Gastroesophageal sphincter (tissue), 4 donors: ENCODE measurements around the gene PRPF6. TPM values are rescaled to one million over a fixed set of nuclear protein-coding genes. Genes with fewer than 3 reads are reported as not detected.

Experiments used
- ATAC-seq: fragments of 150-250 bp; one replicate; pipeline ENCODE4 v1.9.1; 2016; ENCODE audit warnings: mild to moderate bottlenecking, moderate library complexity
- H3K27ac ChIP-seq, 4 donors: fragments of 200-600 bp; sonication (generic) in 3 of 4; 1 replicate in 3 of 4; 2 replicates in 1 of 4; pipeline ENCODE4 v1.5.1; 2016 to 2019
- H3K27me3 ChIP-seq: fragments of 200-600 bp; sonication (generic); one replicate; pipeline ENCODE4 v1.5.1; 2019
- H3K36me3 ChIP-seq, 2 donors: fragments of 200-600 bp; sonication (generic); one replicate each; pipeline ENCODE4 v1.5.1; 2019; ENCODE audit warnings: control low read depth in 1 of 2
- H3K4me1 ChIP-seq, 3 donors: fragments of 200-600 bp; sonication (generic); 1 replicate in 2 of 3; 2 replicates in 1 of 3; pipeline ENCODE4 v1.5.1; 2016 to 2019; ENCODE audit warnings: control low read depth in 2 of 3
- H3K4me3 ChIP-seq, 2 donors: fragments of 200-600 bp; sonication (generic); one replicate each; pipeline ENCODE4 v1.5.1; 2019; ENCODE audit warnings: mild to moderate bottlenecking in 1 of 2, moderate library complexity in 1 of 2
- H3K9me3 ChIP-seq, 3 donors: fragments of 200-600 bp; sonication (generic); one replicate each; pipeline ENCODE4 v1.5.1; 2017 to 2019; ENCODE audit warnings: control low read depth in 2 of 3
- EP300 ChIP-seq: sonication (generic); formaldehyde crosslinking; IDR thresholded peaks from one replicate; pipeline ENCODE4 v1.6.1; 2017; ENCODE audit warnings: antibody characterized with exemption, mild to moderate bottlenecking
- POLR2A ChIP-seq, 2 donors: fragments of 450-650 bp; IDR thresholded peaks; one replicate each; pipeline ENCODE4 v1.6.1; 2017; ENCODE audit warnings: antibody characterized with exemption in 2 of 2, mild to moderate bottlenecking in 2 of 2, moderate library complexity in 1 of 2
- POLR2AphosphoS5 ChIP-seq: sonication (generic); formaldehyde crosslinking; IDR thresholded peaks from one replicate; pipeline ENCODE4 v1.6.1; 2017; ENCODE audit warnings: antibody characterized with exemption
- whole genome bisulfite sequencing, 2 donors: methylation state at CpG; one replicate each; pipeline ENCODE4 v1.1.5; 2018; ENCODE audit warnings: low coverage in 1 of 2; 5-methylcytosine and 5-hydroxymethylcytosine counted together
- total RNA-seq, 4 donors: library from RNA; depleted of rRNA; stranded (reverse); fragments of >200 nt; gene quantifications; one replicate each; pipeline ENCODE4 v1.1.0, GENCODE V29; 2016
- TF ChIP-seq, protein P1 (sequence below), 4 experiments: fragments of 200-600 bp in 2 of 4; fragments of 450-650 bp in 2 of 4; sonication (generic) in 1 of 4; IDR thresholded peaks; one replicate each; pipeline ENCODE4 v1.5.1; 2017 to 2019; ENCODE audit warnings: antibody characterized with exemption in 4 of 4, mild to moderate bottlenecking in 2 of 4, moderate library complexity in 2 of 4

The PRPF6 gene
- total RNA-seq, 4 donors from 2014 or later = 53.7 to 73.0 (median 67.6) TPM

DNA sequence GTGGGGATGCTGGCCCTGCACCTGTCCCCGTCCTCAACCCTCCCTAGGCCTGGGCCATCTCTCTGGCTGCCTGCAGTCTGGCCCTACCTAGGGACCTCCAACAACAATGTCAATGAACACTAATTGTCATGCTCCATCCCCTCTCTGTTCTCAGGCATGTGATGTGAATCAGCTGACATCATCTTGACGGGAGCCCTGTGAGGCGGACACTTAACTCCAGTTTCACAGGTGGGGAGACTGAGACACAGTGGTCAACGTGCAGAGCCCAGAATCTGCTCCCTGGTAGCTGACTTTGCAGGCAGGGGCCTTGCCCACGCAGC is 81.3 kb downstream of the PRPF6 start:
- ATAC-seq = no peak
- peak overlapping the region in 3 of 4 donors; percentile 85 to 92 (median 89) for H3K27ac ChIP-seq
- peaks cover 11% of the 10 kb centered on the region for H3K27me3 ChIP-seq
- no peaks in the 10 kb centered on the region for H3K9me3 ChIP-seq
- peaks cover 0 to 53% (median 21%) of the 10 kb centered on the region in 3 donors for H3K4me1 ChIP-seq
- peaks cover 0 to 4% of the 10 kb centered on the region in 2 donors for H3K36me3 ChIP-seq
- H3K4me3 ChIP-seq = peak overlapping the region; percentile 80 to 96
- TF ChIP-seq EP300 (no peak), POLR2A (IDR thresholded peaks at IDR 0.05) (no peak)
- WGBS, 2 donors = 100% methylated on average over 1 of the region's 5 CpGs; no CpG with 5 or more reads in 1 of the 2 donors

DNA sequence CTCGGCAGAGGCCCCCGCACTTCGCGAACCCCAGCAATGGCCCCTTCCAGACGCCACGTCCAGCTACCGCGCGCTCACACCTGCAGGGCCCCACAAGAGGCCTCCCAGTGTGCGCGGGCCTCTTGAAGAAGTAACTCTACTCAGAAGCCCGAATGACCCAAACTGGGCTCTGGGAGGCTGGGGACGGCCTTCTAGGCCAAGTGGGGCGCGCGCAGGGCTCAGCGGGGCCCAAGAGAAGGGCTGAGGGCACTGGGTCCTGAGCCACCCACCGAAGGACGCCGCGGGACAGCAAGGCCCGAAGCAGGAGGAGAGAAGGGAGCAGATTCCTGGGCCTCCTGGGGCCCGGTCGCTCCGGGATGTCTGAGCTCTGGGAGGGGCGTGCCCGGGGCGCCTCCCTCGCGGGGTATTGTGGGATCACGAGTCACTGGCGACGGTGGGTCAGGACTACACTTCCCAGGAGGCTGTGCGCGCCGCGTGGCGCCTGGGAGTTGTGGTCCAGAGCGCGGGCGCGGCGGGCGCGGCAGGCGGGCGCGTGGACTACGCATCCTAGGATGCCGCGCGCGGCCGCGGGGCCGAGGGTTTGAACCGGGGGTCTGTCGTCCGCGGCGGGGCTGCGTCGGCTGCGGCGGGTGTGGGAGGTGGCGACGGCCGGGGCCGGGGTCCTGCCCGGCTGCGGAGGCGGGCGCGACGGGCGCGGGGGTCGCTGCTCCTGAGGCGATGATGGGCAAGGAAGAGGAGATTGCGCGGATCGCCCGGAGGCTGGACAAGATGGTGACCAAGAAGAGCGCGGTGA is 81.9 kb downstream of the PRPF6 start, which contains the start of gene TCEA2:
Gene TCEA2, plus strand, starts transcription at position 603 of the 793 bp plus-strand sequence. Its CDS starts 115 bp downstream, at position 718.
- peak; percentile 97 for ATAC-seq
- Histone ChIP-seq H3K36me3 (peaks cover 0 to 4% of the 10 kb centered on the region in 2 donors), H3K4me1 (peaks cover 0 to 48% (median 21%) of the 10 kb centered on the region in 3 donors), H3K27ac (peak within 1 kb of the TSS; percentile 41 to 92 (median 87)), H3K9me3 (no peaks in the 10 kb centered on the region), H3K27me3 (peaks cover 6% of the 10 kb centered on the region), H3K4me3 (peak within 1 kb of the TSS; percentile 80 to 96)
- TF ChIP-seq EP300 = no peak
- peak; percentile 79 for TF ChIP-seq POLR2AphosphoS5
- TF ChIP-seq, protein P1, sequence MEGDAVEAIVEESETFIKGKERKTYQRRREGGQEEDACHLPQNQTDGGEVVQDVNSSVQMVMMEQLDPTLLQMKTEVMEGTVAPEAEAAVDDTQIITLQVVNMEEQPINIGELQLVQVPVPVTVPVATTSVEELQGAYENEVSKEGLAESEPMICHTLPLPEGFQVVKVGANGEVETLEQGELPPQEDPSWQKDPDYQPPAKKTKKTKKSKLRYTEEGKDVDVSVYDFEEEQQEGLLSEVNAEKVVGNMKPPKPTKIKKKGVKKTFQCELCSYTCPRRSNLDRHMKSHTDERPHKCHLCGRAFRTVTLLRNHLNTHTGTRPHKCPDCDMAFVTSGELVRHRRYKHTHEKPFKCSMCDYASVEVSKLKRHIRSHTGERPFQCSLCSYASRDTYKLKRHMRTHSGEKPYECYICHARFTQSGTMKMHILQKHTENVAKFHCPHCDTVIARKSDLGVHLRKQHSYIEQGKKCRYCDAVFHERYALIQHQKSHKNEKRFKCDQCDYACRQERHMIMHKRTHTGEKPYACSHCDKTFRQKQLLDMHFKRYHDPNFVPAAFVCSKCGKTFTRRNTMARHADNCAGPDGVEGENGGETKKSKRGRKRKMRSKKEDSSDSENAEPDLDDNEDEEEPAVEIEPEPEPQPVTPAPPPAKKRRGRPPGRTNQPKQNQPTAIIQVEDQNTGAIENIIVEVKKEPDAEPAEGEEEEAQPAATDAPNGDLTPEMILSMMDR (IDR thresholded peaks at IDR 0.05) = peak in 1 of 4 experiments; percentile 34
- TF ChIP-seq POLR2A (IDR thresholded peaks at IDR 0.05) = peak; percentile 74 to 84
- 20% methylated on average over 2 of the region's 85 CpGs; no CpG with 5 or more reads in 1 of the 2 donors for WGBS, 2 donors

DNA sequence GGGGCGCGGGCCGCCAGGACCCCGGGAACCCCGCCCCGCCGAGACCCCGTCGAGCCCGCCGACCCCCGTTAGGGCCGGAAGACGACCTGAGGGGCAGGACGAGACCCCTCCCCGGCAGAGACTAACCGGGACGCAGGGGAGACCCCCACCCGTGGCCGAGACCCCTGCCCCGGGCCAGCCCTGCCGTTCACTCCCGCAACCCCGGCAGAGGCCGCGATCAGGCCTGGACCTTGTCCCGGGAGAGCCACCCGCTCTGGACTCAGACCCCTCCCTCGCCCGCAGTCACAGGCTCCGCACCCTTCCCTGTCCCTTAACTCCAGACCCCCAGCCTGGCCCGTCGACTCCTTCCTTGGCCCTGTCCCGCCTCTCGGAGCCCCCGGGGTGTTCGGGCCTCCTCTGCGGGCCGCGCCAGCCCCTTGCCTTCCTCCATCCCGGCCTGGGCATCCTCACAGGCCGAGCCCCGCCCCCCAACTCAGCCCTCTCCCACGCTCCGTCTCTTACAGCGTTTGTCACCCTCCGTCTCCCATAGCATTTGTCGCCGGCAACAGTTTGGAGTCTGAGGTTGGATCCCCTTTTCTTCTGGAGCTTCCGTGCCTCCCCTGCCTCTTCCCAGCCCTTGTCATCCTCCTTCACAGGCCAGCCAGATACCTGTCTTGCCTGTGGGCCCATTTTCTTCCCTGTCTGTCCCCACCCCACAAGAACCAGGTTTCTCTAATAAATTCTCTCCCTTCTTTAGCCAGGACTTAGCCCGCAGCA is 82.6 kb downstream of the PRPF6 start:
- peak overlapping the region; percentile 26 to 92 (median 87) for H3K27ac ChIP-seq
- WGBS, 2 donors = 0 to 3% methylated on average over 8 to 19 of the region's 51 CpGs
- ATAC-seq = no peak

DNA sequence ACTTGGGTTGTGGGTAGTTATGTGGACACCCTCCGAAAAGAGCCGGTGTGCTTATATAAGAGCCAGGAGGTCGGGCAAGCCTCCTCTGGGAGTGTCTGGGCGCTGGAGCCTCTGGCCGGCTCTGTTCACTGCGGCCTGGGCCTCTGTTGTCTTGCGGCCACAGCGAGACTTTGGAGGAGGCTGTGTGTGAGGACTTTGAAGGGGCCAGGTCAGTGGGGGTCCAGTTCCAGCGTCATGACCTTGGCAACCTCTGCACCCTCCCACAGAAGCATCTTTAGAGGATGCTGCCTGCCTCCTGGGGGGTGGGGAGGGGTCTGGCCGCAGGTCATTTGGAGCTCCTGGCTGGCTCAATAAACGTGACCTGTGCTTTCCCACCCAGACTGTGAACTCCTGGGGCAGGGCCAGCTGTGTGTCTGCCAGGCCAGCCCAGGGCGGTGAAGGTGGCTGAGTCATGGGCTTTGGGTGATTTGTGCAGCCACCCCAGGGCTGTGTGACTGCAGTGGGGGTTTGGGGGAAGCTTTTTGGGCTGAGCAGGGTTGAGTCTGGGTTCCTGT is 83.3 kb downstream of the PRPF6 start:
- Histone ChIP-seq H3K36me3 (peaks cover 0 to 9% of the 10 kb centered on the region in 2 donors), H3K27me3 (no peaks in the 10 kb centered on the region), H3K4me3 (peak overlapping the region; percentile 80 to 96), H3K9me3 (no peaks in the 10 kb centered on the region), H3K27ac (peak overlapping the region in 3 of 4 donors; percentile 85 to 92 (median 89)), H3K4me1 (peaks cover 0 to 46% (median 21%) of the 10 kb centered on the region in 3 donors)
- TF ChIP-seq POLR2AphosphoS5 (no peak), POLR2A (IDR thresholded peaks at IDR 0.05) (no peak), EP300 (no peak)
- TF ChIP-seq, protein P1 (IDR thresholded peaks at IDR 0.05) = no peak
- 0% methylated on average over 3 of the region's 12 CpGs; no CpG with 5 or more reads in 1 of the 2 donors for WGBS, 2 donors
- no peak for ATAC-seq

More for the DNA sequence above, 82.6 kb downstream of the PRPF6 start:
- no peaks in the 10 kb centered on the region for H3K9me3 ChIP-seq
- no peaks in the 10 kb centered on the region for H3K27me3 ChIP-seq
- TF ChIP-seq POLR2AphosphoS5 = no peak
- TF ChIP-seq EP300 = no peak
- TF ChIP-seq, protein P1 (IDR thresholded peaks at IDR 0.05) = no peak
- no peak for TF ChIP-seq POLR2A (IDR thresholded peaks at IDR 0.05)
- peak overlapping the region; percentile 80 to 96 for H3K4me3 ChIP-seq
- peaks cover 0 to 9% of the 10 kb centered on the region in 2 donors for H3K36me3 ChIP-seq
- peaks cover 0 to 46% (median 21%) of the 10 kb centered on the region in 3 donors for H3K4me1 ChIP-seq
